GM19099 (cell line): ENCODE results near the gene CACNG5.

Source experiments
- POLR2A ChIP-seq: IDR thresholded peaks from 3 replicates; pipeline ENCODE4 v1.6.1; 2011; ENCODE audit warnings: low read depth; ENCODE audit not compliant: insufficient read length; ENCODE audit errors: extremely low read depth

Gene CACNG5

GRCh38 chr17:66836063-66837005 is 1.4 kb downstream of the CACNG5 start:
- TF ChIP-seq POLR2A: no peak

- no peak for TF ChIP-seq POLR2A
Measured at GRCh38 chr17:66837226-66837625, 2.3 kb downstream of the CACNG5 start.

GRCh38 chr17:66837885-66838665 is 3.2 kb downstream of the CACNG5 start:
- TF ChIP-seq POLR2A: no peak

- no peak for TF ChIP-seq POLR2A
Measured at GRCh38 chr17:66839616-66840015, 4.7 kb downstream of the CACNG5 start.

- TF ChIP-seq POLR2A: no peak
Measured at GRCh38 chr17:66840061-66840460, 5.1 kb downstream of the CACNG5 start.

- no peak for TF ChIP-seq POLR2A
Measured at GRCh38 chr17:66841328-66841727, 6.4 kb downstream of the CACNG5 start.

- no peak for TF ChIP-seq POLR2A
Measured at GRCh38 chr17:66841744-66842143, 6.8 kb downstream of the CACNG5 start.

- no peak for TF ChIP-seq POLR2A
Measured at GRCh38 chr17:66842505-66842904, 7.6 kb downstream of the CACNG5 start.

GRCh38 chr17:66842959-66843358 is 8.0 kb downstream of the CACNG5 start:
- TF ChIP-seq POLR2A: no peak

GRCh38 chr17:66843627-66844026 is 8.7 kb downstream of the CACNG5 start:
- TF ChIP-seq POLR2A: no peak

- TF ChIP-seq POLR2A: no peak
Measured at GRCh38 chr17:66847704-66848103, 12.8 kb downstream of the CACNG5 start.

- TF ChIP-seq POLR2A: no peak
Measured at GRCh38 chr17:66848496-66848895, 13.6 kb downstream of the CACNG5 start.

- no peak for TF ChIP-seq POLR2A
Measured at GRCh38 chr17:66849032-66849655, 14.2 kb downstream of the CACNG5 start.

GRCh38 chr17:66849851-66850580 is 15.1 kb downstream of the CACNG5 start:
- TF ChIP-seq POLR2A: no peak

- TF ChIP-seq POLR2A: no peak
Measured at GRCh38 chr17:66850692-66851091, 15.8 kb downstream of the CACNG5 start.
